GM18519 (cell line): ENCODE data around the gene FRMD4B.
"Not testable (repeated sequence)": the region's sequence is repeated elsewhere in the genome, so short reads cannot be mapped to it uniquely, and the experiment has no call there.

Source experiments
- ATAC-seq: cut with Tn5 transposase; IDR thresholded peaks from one replicate; pipeline ENCODE4 v1.9.1; 2021; ENCODE audit warnings: mild to moderate bottlenecking, moderate library complexity; ENCODE audit not compliant: unreplicated experiment, low FRiP score

FRMD4B gene

GRCh38 chr3:69252141-69252540, 133.7 kb downstream of the FRMD4B start:
- ATAC-seq: no peak

DNA sequence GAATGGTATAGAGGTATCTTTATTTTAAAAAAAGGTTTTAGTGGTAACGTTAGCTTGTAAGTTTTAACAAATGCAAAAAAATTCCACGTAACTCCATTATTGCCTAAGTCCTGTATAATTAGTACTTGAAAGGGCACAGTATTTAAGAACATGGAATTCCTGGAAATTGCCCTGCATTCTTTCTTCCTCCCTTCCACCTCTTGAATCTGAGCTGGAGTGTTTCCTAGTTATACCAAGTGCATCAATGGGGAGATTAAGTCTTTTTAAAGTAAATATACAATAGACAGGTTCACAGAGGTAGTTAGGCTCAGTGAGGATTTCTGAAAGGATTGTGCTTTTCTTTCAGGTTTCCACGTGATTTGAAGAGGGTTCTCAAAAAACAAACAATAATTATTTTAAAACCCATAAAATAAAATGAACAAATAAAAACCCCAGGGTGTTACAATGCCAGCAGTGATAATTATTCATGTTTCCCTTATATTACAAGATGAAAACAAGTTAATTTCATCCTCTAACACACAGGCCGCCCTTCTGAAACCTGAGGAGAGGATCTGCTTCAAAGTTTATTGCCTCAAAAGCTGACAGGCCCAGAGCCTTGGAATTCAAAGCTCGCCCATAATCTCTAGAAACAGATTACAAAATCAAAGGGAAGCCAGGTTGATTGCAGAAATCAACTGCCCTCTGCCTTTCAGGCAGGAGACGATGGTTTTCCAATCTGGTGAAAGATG, 134.6 kb downstream of the FRMD4B start:
- no peak for ATAC-seq

DNA sequence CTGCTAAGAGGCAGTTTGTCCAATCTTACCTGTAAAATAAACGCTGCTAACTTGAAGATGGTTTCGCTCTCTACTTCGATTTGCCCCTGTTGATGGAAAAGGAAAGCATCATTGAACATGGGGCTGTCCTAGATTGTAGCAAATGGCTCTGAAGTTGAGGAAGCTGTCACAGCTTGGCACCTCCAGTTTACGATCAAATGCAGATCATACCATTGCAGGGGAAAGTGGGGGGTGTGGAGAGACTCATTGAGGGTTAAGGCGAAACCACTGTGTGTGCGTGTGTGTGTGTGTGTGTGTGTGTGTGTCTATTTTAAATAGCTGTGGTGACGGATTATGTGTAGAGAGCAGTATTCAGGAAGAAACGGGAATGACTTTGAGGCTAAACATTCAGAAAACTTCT, 135.9 kb downstream of the FRMD4B start:
- ATAC-seq: no peak

DNA sequence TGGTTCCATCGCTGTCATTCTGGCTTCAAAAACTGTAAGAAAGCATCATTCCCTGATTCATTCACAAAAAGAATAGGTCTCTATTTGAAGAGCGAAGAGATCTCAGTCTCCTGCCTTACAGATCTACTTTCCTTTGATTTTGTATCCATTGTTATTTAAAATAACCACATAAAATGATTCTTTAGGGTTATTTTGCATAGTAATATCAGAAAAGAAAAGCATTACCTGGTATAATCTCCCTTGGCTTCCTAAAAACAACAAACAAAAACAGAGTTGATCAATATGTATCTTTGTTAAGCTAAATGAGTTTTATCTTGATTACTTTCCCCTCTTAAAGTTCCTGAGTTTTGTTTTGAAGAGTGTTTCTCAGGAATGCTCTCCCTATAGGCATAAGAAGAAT, 136.9 kb downstream of the FRMD4B start:
- ATAC-seq: no peak

DNA sequence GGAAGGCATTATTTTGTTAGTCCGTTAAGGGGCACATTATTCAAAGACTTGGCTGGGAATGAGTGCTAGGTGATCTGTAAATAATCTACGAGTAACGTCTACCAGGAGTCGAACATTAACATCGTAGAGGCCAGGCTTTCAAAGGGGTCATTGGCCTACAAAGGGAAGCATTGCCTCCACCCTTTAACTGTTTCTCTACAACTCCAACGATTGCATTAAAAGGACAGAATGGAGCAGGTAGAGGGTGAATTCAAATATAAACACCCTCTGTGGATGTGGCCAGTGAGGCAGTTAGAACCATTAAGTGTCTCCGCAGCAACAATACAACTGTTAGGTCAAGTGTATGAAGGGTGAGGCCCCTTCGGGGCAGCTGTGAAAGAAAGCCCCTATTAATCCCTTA, 137.5 kb downstream of the FRMD4B start:
- ATAC-seq: no peak

GRCh38 chr3:69246612-69247011, 139.3 kb downstream of the FRMD4B start:
- ATAC-seq: no peak

DNA sequence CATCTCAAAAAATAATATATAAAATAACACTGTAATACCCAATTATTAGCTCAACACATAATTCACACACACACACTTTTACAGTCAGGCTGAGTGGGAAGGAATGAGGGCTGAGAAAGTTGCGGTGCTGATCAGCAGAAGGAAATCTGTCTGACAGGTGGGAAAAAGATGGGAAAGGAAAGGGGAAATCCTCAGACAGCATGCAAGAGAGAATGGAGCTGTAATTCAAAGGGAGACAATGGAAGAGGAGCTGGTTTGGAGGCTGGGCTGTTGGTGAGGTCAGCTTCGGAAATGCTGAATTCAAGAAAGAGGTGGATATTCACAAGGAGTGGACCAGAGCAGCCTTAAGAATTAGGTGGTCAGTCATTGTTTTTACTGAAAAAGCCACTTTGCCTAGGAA, 141.8 kb downstream of the FRMD4B start:
- no peak for ATAC-seq

DNA sequence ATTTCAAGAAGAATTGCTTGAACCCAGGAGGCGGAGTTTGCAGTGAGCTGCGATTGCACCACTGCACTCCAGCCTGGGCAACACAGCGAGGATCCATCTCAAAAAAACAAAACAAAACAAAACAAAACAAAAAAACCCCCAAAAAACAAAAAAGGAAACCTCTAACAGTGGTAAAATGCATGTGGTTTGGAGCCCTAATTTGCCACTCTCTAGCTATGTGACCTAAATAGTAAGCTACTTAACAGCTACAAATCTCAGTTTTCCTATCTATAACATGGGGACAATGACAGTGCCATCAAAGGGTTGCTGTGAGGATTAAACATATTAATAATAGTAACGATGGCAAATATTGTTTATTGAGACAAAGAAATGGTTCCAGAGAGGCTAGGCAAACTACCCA, 144.1 kb downstream of the FRMD4B start:
- no peak for ATAC-seq

DNA sequence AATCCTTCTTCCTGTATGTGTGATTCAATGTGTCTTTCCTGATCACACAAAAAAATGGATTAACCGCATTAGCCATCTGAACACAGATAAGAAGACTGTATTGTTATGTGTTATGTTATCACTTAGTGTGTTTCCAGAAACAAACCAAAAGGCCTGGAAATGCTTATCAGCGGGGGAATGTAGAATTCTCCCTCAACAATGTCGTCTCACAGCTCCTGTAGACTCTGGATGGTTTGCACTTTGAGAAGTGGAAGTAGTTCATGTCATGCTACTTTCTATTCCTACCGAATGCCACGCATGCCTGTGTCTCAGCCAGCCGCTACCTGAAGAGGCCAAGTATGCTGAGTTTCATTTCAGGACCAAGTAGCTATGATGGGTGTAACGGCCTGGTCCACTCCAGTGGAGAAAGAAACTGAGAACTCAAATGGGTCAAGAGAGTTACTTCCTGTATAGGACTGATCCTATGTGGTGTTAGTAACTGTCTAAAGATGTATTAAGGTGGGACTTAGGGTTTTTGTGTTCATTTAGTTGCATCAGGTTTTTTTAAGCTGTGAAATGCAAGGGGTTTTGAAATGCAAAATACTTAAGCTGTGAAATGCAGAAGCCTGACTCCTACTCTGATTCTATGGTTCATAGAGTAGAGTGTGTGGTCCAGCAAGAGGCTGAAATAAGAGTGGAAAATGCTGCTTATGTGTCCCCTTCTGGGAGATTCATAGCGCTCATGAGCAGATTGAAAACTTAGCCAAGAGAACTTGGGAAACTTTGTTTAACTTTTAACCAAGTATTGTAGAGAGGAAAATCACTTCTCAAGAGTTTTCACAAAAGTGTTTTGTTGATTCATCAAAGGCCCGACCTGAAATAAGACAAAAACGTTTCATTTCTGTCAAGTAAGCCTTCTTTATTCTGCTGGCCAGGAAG, 145.0 kb downstream of the FRMD4B start:
- peak; percentile 69 for ATAC-seq

- ATAC-seq: no peak
These were observed 146.8 kb downstream of the FRMD4B start for GRCh38 chr3:69239063-69239462.

- no peak for ATAC-seq
These were observed 148.8 kb downstream of the FRMD4B start for GRCh38 chr3:69236812-69237707.

GRCh38 chr3:69235882-69236281, 150.0 kb downstream of the FRMD4B start:
- no peak for ATAC-seq

DNA sequence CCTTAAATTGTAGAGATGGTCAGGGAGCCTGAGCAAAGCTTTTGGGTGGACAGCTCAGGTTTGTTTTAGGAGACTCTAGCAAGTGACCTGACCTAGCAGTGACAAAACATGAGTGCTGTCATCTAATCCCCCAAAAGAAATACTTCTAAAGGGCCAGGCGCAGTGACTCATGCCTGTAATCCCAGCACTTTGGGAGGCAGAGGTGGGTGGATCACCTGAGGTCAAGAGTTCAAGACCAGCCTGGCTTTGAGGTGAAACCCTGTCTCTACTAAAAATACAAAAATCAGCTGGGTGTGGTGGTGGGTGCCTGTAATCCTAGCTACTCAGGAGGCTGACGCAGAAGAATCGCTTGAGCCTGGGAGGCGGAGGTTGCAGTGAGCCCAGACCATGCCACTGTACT, 150.7 kb downstream of the FRMD4B start:
- ATAC-seq: not testable (repeated sequence)

GRCh38 chr3:69232482-69232881, 153.4 kb downstream of the FRMD4B start:
- ATAC-seq: no peak

DNA sequence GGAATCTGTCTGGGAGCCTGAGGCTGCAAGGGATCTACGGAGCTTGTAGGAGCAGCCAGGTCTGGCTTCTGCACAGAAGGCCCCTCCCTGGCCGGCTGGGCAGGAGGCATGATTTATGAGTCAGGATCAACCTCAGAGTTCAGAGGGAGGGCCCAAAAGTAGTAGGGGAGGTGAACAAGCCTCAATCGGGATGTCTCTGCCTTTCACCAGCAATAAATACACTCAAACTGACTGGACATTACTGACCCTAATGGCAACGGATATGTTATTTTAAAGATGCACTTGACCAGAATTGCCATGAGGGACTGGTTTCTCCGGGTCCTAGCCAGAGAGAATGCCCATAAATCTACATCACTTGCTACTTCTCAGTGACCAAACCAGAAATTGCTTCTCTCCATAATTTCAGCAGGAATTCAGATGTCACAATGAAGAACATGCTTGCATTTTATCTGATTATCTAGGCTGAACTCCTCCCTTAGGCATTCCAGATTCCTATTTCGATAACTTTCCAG, 153.9 kb downstream of the FRMD4B start:
- ATAC-seq: no peak

- ATAC-seq: no peak
These were observed 159.8 kb downstream of the FRMD4B start for GRCh38 chr3:69226071-69226470.

GRCh38 chr3:69219101-69219708, 166.7 kb downstream of the FRMD4B start:
- no peak for ATAC-seq

GRCh38 chr3:69218079-69218478, 167.8 kb downstream of the FRMD4B start:
- no peak for ATAC-seq

- no peak for ATAC-seq
These were observed 168.9 kb downstream of the FRMD4B start for GRCh38 chr3:69216981-69217380.

GRCh38 chr3:69214241-69214640, 171.6 kb downstream of the FRMD4B start:
- no peak for ATAC-seq
